GM12878 (cell line): ENCODE results near the gene ZMIZ1. TPM values are rescaled to one million over a fixed set of nuclear protein-coding genes. Genes with fewer than 3 reads are reported as not detected.

Experiments
- E4F1 ChIP-seq: fragments of 450-650 bp; IDR thresholded peaks from 2 replicates; pipeline ENCODE4 v1.6.1; 2018; ENCODE audit warnings: borderline replicate concordance, mild to moderate bottlenecking; ENCODE audit not compliant: partially characterized antibody
- ETV6 ChIP-seq, 2 experiments: fragments of 450-650 bp in 1 of 2; IDR thresholded peaks in 1 of 2; conservative IDR thresholded peaks in 1 of 2; 2 replicates each; pipeline ENCODE4 v1.6.1; 2014; ENCODE audit warnings: antibody characterized with exemption in 1 of 2, borderline replicate concordance in 1 of 2, low read depth in 1 of 2, mild to moderate bottlenecking in 1 of 2, moderate library complexity in 1 of 2
- HDAC6 ChIP-seq: fragments of 200-600 bp; sonication (generic); IDR thresholded peaks from one replicate; pipeline ENCODE4 v1.8.0; 2017; ENCODE audit warnings: antibody characterized with exemption; ENCODE audit not compliant: unreplicated experiment
- HDGF ChIP-seq: fragments of 450-650 bp; IDR thresholded peaks from 2 replicates; pipeline ENCODE4 v1.6.1; 2016; ENCODE audit warnings: antibody characterized with exemption
- IKZF1 ChIP-seq: fragments of 450-650 bp; conservative IDR thresholded peaks from 2 replicates; pipeline ENCODE4 v1.6.1; 2017; ENCODE audit warnings: antibody characterized with exemption, mild to moderate bottlenecking
- KAT2A ChIP-seq: conservative IDR thresholded peaks from 2 replicates; pipeline ENCODE4 v1.6.1; 2011; ENCODE audit warnings: low read depth, low read length; ENCODE audit not compliant: control insufficient read depth
- KLF5 ChIP-seq: fragments of 450-650 bp; IDR thresholded peaks from 2 replicates; pipeline ENCODE4 v1.6.1; 2014; ENCODE audit warnings: mild to moderate bottlenecking; ENCODE audit not compliant: partially characterized antibody
- POLR2AphosphoS5 ChIP-seq: IDR thresholded peaks from 2 replicates; pipeline ENCODE4 v1.6.1; 2011; ENCODE audit warnings: mild to moderate bottlenecking, low read length, inconsistent platforms
- POU2F2 ChIP-seq: IDR thresholded peaks from 3 replicates; pipeline ENCODE4 v1.6.1; 2011; ENCODE audit warnings: low read depth, mild to moderate bottlenecking, low read length, borderline replicate concordance
- STAT3 ChIP-seq: IDR thresholded peaks from 2 replicates; pipeline ENCODE4 v1.6.1; 2011; ENCODE audit warnings: low read depth, low read length, improper control_type of control experiment
- YY1 ChIP-seq: IDR thresholded peaks from 2 replicates; pipeline ENCODE4 v1.6.1; 2011; ENCODE audit warnings: low read depth, mild to moderate bottlenecking, low read length
- ZBED1 ChIP-seq: IDR thresholded peaks from 2 replicates; pipeline ENCODE4 v1.6.1; 2016; ENCODE audit warnings: borderline replicate concordance
- ZNF207 ChIP-seq: fragments of 450-650 bp; IDR thresholded peaks from 2 replicates; pipeline ENCODE4 v1.6.1; 2014; ENCODE audit warnings: antibody characterized with exemption, mild to moderate bottlenecking, borderline replicate concordance
- ZNF217 ChIP-seq: fragments of 450-650 bp; IDR thresholded peaks from 2 replicates; pipeline ENCODE4 v1.6.1; 2017; ENCODE audit warnings: antibody characterized with exemption, mild to moderate bottlenecking
- polyA plus RNA-seq, 11 experiments: library from polyadenylated mRNA; depleted of rRNA in 4 of 11; unstranded in 6 of 11; stranded (reverse) in 5 of 11; fragments of >200 nt; fragmentation: Nextera tagmentation in 4 of 11; fragmentation: Illumina TruSeq in 1 of 11; extraction: Ambion mirVana in 4 of 11; extraction: Trizol in 1 of 11; gene quantifications; 1 replicate in 1 of 11; 2 replicates in 10 of 11; pipeline versions ENCODE4 v1.2.1 to v1.2.3, GENCODE V29; 2011 to 2016; ENCODE audit warnings: inconsistent platforms in 2 of 11, missing spikeins in 2 of 11, low read depth in 1 of 11
- total RNA-seq, 4 experiments: library from RNA; depleted of rRNA in 3 of 4; stranded (reverse); fragments of >200 nt in 3 of 4; fragmentation: Illumina TruSeq in 1 of 4; extraction: Trizol in 1 of 4; gene quantifications; 2 replicates each; pipeline versions ENCODE4 v1.2.1 to v1.2.3, GENCODE V29; 2013 to 2021

Gene ZMIZ1
- total and polyA plus RNA-seq, 10 of the 15 experiments (the other 5 are each of a cell fraction or from before 2014, with no cell fraction given) = 3.1 to 82.3 (median 14.9) TPM

- peak in 1 of 2 experiments; percentile 97; a peak in 2 of 4 replicates for TF ChIP-seq ETV6 (conservative IDR thresholded peaks at IDR 0.05 in 1 of 2, IDR thresholded peaks at IDR 0.05 in 1 of 2; ENCODE audit: borderline replicate concordance in 1 of 2, low read depth in 1 of 2)
- TF ChIP-seq STAT3 = no peak
- peak; percentile 91 for TF ChIP-seq POU2F2
- TF ChIP-seq KLF5 = no peak
- TF ChIP-seq E4F1 = no peak
- no peak; the same call in 1 of the 2 replicates for TF ChIP-seq POLR2AphosphoS5
- peak; percentile 78 for TF ChIP-seq YY1
- no peak for TF ChIP-seq KAT2A
- TF ChIP-seq HDAC6 = no peak
- no peak for TF ChIP-seq HDGF
- peak; percentile 83; the same call in 1 of the 2 replicates for TF ChIP-seq ZBED1
- TF ChIP-seq IKZF1 = peak; percentile 91
- TF ChIP-seq ZNF207 = no peak
- peak; percentile 90; the same call in 1 of the 2 replicates for TF ChIP-seq ZNF217
Measured at GRCh38 chr10:79285315-79286197, 216.8 kb downstream of the ZMIZ1 start (continued).
